K562 (cell line): ENCODE measurements around the gene COA6. TPM values are rescaled to one million over a fixed set of nuclear protein-coding genes. Genes with fewer than 3 reads are reported as not detected.

Experiments used
- CHD7 ChIP-seq: fragments of 200-600 bp; sonication (generic); IDR thresholded peaks from one replicate; pipeline ENCODE4 v1.6.1; 2012; ENCODE audit warnings: mild to moderate bottlenecking, low read depth, low read length, inconsistent platforms
- KDM2B ChIP-seq: fragments of 250-450 bp; sonication (Bioruptor Pico); IDR thresholded peaks from 2 replicates; pipeline ENCODE4 v1.8.0; 2021; ENCODE audit warnings: mild to moderate bottlenecking, moderate library complexity
- MAFG ChIP-seq: fragments of 450-650 bp; conservative IDR thresholded peaks from 2 replicates; pipeline ENCODE4 v1.6.1; 2016; ENCODE audit warnings: missing genetic modification characterization, missing compliant biosample characterization
- POLR2AphosphoS5 ChIP-seq: IDR thresholded peaks from 2 replicates; pipeline ENCODE4 v1.6.1; 2011; ENCODE audit warnings: mild to moderate bottlenecking, low read depth, low read length, moderate library complexity; ENCODE audit not compliant: control insufficient read depth, insufficient read depth
- SIN3A ChIP-seq, 2 experiments: fragments of 150-350 bp in 1 of 2; IDR thresholded peaks; 2 replicates each; pipeline ENCODE4 v1.6.1; 2011 to 2016; ENCODE audit warnings: borderline replicate concordance in 2 of 2, low read depth in 2 of 2, low read length in 2 of 2, mild to moderate bottlenecking in 2 of 2, moderate library complexity in 2 of 2; ENCODE audit not compliant: control insufficient read depth in 1 of 2
- ZNF75A ChIP-seq: fragments of 450-650 bp; formaldehyde crosslinking; IDR thresholded peaks from 2 replicates; pipeline ENCODE4 v1.4.0; 2020; ENCODE audit warnings: mild to moderate bottlenecking
- polyA plus RNA-seq, 8 experiments: library from polyadenylated mRNA; depleted of rRNA in 4 of 8; stranded (reverse) in 5 of 8; unstranded in 3 of 8; fragments of >200 nt; fragmentation: Nextera tagmentation in 2 of 8; fragmentation: Illumina TruSeq in 1 of 8; extraction: Ambion mirVana in 2 of 8; extraction: Trizol in 1 of 8; gene quantifications; 2 replicates each; pipeline versions ENCODE4 v1.2.1 to v1.2.3, GENCODE V29; 2011 to 2014; ENCODE audit warnings: inconsistent platforms in 1 of 8, missing spikeins in 1 of 8
- total RNA-seq, 7 experiments: library from RNA; depleted of rRNA in 6 of 7; stranded (reverse); fragments of >200 nt in 6 of 7; fragmentation: Illumina TruSeq in 2 of 7; extraction: Trizol in 2 of 7; gene quantifications; 2 replicates each; pipeline versions ENCODE4 v1.2.1 to v1.2.3, GENCODE V29; 2011 to 2021; ENCODE audit warnings: low replicate concordance in 1 of 7

COA6 gene
- total and polyA plus RNA-seq, 9 of the 15 experiments (the other 6 are each of a cell fraction or from before 2014, with no cell fraction given): 77.7 to 187 (median 134) TPM

GRCh38 chr1:234340528-234340927 lies 32.7 kb upstream of the COA6 start (continued):
- no peak for TF ChIP-seq ZNF75A (CRISPR knock-in tag)
- no peak for TF ChIP-seq MAFG (tag)
- TF ChIP-seq SIN3A (IDR thresholded peaks at IDR 0.05; ENCODE audit: borderline replicate concordance in 2 of 2, control insufficient read depth in 1 of 2, low read depth in 2 of 2, low read length in 2 of 2): no peak
- no peak for TF ChIP-seq CHD7
- TF ChIP-seq KDM2B (CRISPR knock-in tag): no peak
- TF ChIP-seq POLR2AphosphoS5: no peak
- TF ChIP-seq, all 486 proteins: peak for 0
